T-helper 1 cell treated with Interleukin-12 subunit alpha and Interleukin-12 subunit beta and Interleukin-4 antibody, amounts not matched to agents 30 ng/mL and 1 ng/mL, for 36 hours (primary cell): ENCODE data around the gene SPPL3. TPM values are rescaled to one million over a fixed set of nuclear protein-coding genes. Genes with fewer than 3 reads are reported as not detected.

ENCODE experiments used
- total RNA-seq: library from RNA; stranded (reverse); gene quantifications from 2 replicates; pipeline ENCODE4 v1.2.3, GENCODE V29; 2022

Gene SPPL3
- total RNA-seq, 1 donor from 2014 or later, result 32.7 TPM

Other genes with a start within 250 kb of the SPPL3 start
- gene MLEC, start 217.2 kb downstream of the SPPL3 start, total RNA-seq, result 129 TPM in 2 replicates
- 20.3 and 20.6 TPM in 2 replicates for gene UNC119B, start 193.9 kb downstream of the SPPL3 start, total RNA-seq
- 12.6 and 13.7 TPM in 2 replicates for gene ACADS, start 178.5 kb downstream of the SPPL3 start, total RNA-seq
- gene HNF1A, start 74.2 kb upstream of the SPPL3 start, total RNA-seq, result not detected in 2 replicates
- 19.9 and 23.2 TPM in 2 replicates for gene C12orf43, start 112.1 kb upstream of the SPPL3 start, total RNA-seq
- 21.2 and 22.7 TPM in 2 replicates for gene OASL, start 134.9 kb upstream of the SPPL3 start, total RNA-seq
- 12.0 and 14.5 TPM in 2 replicates for gene P2RX7, start 228.5 kb upstream of the SPPL3 start, total RNA-seq